GM13976 (cell line): ENCODE results near the gene AFG3L2.
A peak's percentile ranks its signal among the peaks of the same experiment; 100 is the strongest.

Experiments used
- DNase-seq: peaks from one replicate; pipeline ENCODE4 v3.0.0; 2012; ENCODE audit warnings: low spot score
- CTCF ChIP-seq: IDR thresholded peaks from 2 replicates; pipeline ENCODE4 v1.5.1; 2012; ENCODE audit warnings: borderline replicate concordance, mild to moderate bottlenecking; ENCODE audit not compliant: insufficient read depth; ENCODE audit errors: extremely low read depth, missing control alignments, control extremely low read depth
- in situ Hi-C: fragments of 300-500 bp; cut with MboI; formaldehyde crosslinking; loops from one replicate; pipeline ENCODE4 v1.12.0; 2022; ENCODE audit warnings: low sequenced_read_pairs, mixed read lengths, inconsistent platforms; ENCODE audit not compliant: unreplicated experiment

Gene AFG3L2

GRCh38 chr18:12398625-12399024, 21.6 kb upstream of the AFG3L2 start:
- in situ Hi-C loops = loop anchor here (10.0 to 25.0 kb wide), 2 partner anchors 256 to 539 kb away; partner anchors contain the start of genes SEH1L and SPIRE1

GRCh38 chr18:12397793-12398192, 20.8 kb upstream of the AFG3L2 start:
- peak; percentile 5 for DNase-seq
- no peak for TF ChIP-seq CTCF
- in situ Hi-C loops = loop anchor here (10.0 to 25.0 kb wide), 2 partner anchors 257 to 540 kb away; partner anchors contain the start of genes SEH1L and SPIRE1

More at GRCh38 chr18:12398625-12399024, 21.6 kb upstream of the AFG3L2 start:
- DNase-seq = no peak
- no peak for TF ChIP-seq CTCF

GRCh38 chr18:12397254-12397653, 20.2 kb upstream of the AFG3L2 start:
- in situ Hi-C loops = loop anchor here (10.0 to 25.0 kb wide), 2 partner anchors 258 to 540 kb away; partner anchors contain the start of genes SEH1L and SPIRE1
- TF ChIP-seq CTCF = no peak
- DNase-seq = no peak

- in situ Hi-C loops = loop anchor here (10.0 to 25.0 kb wide), 2 partner anchors 260 to 543 kb away; partner anchors contain the start of genes SEH1L and SPIRE1
- DNase-seq = no peak
- TF ChIP-seq CTCF = peak; percentile 31
Observed at GRCh38 chr18:12394428-12394827, 17.4 kb upstream of the AFG3L2 start.

- no peak for TF ChIP-seq CTCF
- in situ Hi-C loops = loop anchor here (10.0 to 25.0 kb wide), 2 partner anchors 261 to 543 kb away; partner anchors contain the start of genes SEH1L and SPIRE1
- DNase-seq = no peak
Observed at GRCh38 chr18:12393998-12394397, 17.0 kb upstream of the AFG3L2 start.

- TF ChIP-seq CTCF = no peak
- DNase-seq = no peak
- in situ Hi-C loops = loop anchor here (10.0 to 25.0 kb wide), 2 partner anchors 261 to 544 kb away; partner anchors contain the start of genes SEH1L and SPIRE1
Observed at GRCh38 chr18:12393510-12393909, 16.5 kb upstream of the AFG3L2 start.
